H54 (cell line): ENCODE data around the gene ENPP6.
"Not testable (repeated sequence)": the region's sequence is repeated elsewhere in the genome, so short reads cannot be mapped to it uniquely, and the experiment has no call there.

Experiments used
- DNase-seq: peaks from one replicate; pipeline ENCODE4 v3.0.0; 2011; ENCODE audit warnings: low spot score, mixed read lengths; ENCODE audit not compliant: insufficient read length
- FAIRE-seq: peaks from 3 replicates; lab custom pipeline; 2011; peaks lifted over from hg19 to GRCh38; lab: Jason Lieb, UNC
- POLR2A ChIP-seq: IDR thresholded peaks from 2 replicates; pipeline ENCODE4 v1.6.1; 2011; ENCODE audit warnings: low read depth, mild to moderate bottlenecking, low read length

The ENPP6 gene

GRCh38 chr4:184142121-184143000 is 75.3 kb downstream of the ENPP6 start:
- DNase-seq = no peak
- no peak for FAIRE-seq
- TF ChIP-seq POLR2A = no peak

- not testable (repeated sequence) for FAIRE-seq, DNase-seq
These were observed 76.8 kb downstream of the ENPP6 start for GRCh38 chr4:184140901-184141300.

GRCh38 chr4:184136525-184136924 is 81.1 kb downstream of the ENPP6 start:
- no peak for TF ChIP-seq POLR2A
- no peak for DNase-seq
- FAIRE-seq = no peak

- FAIRE-seq = no peak
- no peak for DNase-seq
- TF ChIP-seq POLR2A = no peak
These were observed 90.9 kb downstream of the ENPP6 start for GRCh38 chr4:184126800-184127199.

GRCh38 chr4:184122631-184123408 is 94.9 kb downstream of the ENPP6 start:
- no peak for DNase-seq
- no peak for TF ChIP-seq POLR2A
- FAIRE-seq = no peak

GRCh38 chr4:184120549-184121127 is 97.0 kb downstream of the ENPP6 start:
- FAIRE-seq (no peak), DNase-seq (no peak)
- no peak for TF ChIP-seq POLR2A

GRCh38 chr4:184117662-184118199 is 99.9 kb downstream of the ENPP6 start:
- DNase-seq (no peak), FAIRE-seq (no peak)
- TF ChIP-seq POLR2A = no peak

GRCh38 chr4:184115399-184115798 is 102.3 kb downstream of the ENPP6 start:
- DNase-seq (no peak), FAIRE-seq (no peak)
- TF ChIP-seq POLR2A = no peak

- FAIRE-seq = no peak
- no peak for DNase-seq
- TF ChIP-seq POLR2A = no peak
These were observed 103.2 kb downstream of the ENPP6 start for GRCh38 chr4:184114431-184114830.

- TF ChIP-seq POLR2A = no peak
- DNase-seq (no peak), FAIRE-seq (no peak)
These were observed 105.6 kb downstream of the ENPP6 start for GRCh38 chr4:184112006-184112550.

- no peak for TF ChIP-seq POLR2A
- no peak for FAIRE-seq
- no peak for DNase-seq
These were observed 106.3 kb downstream of the ENPP6 start for GRCh38 chr4:184111233-184111832.

GRCh38 chr4:184110452-184111224 is 107.0 kb downstream of the ENPP6 start:
- DNase-seq (no peak), FAIRE-seq (no peak)
- TF ChIP-seq POLR2A = no peak

- no peak for DNase-seq
- no peak for TF ChIP-seq POLR2A
- FAIRE-seq = no peak
These were observed 109.6 kb downstream of the ENPP6 start for GRCh38 chr4:184108006-184108501.
